ENCODE results near the gene ANXA6.

- TF ChIP-seq POLR2A (IDR thresholded peaks at IDR 0.05), result no peak
- TF ChIP-seq CTCF (IDR thresholded peaks at IDR 0.05 in 8 of 11, conservative IDR thresholded peaks at IDR 0.05 in 3 of 11), result no peak
These were observed 34.8 kb downstream of the ANXA6 start for GRCh38 chr5:151122828-151123227.
